ENCODE data around the gene NPM1.

The NPM1 gene

GRCh38 chr5:171438738-171439137, 51.1 kb downstream of the NPM1 start:
- Histone ChIP-seq H3K27me3 (replicated peaks; ENCODE audit: control insufficient read depth, insufficient read depth, low read length) (peaks cover 2% of the 10 kb centered on the region; the same call in 1 of the 2 replicates), H3K36me3 (ENCODE audit: control insufficient read depth, insufficient read depth, low read length) (no peaks in the 10 kb centered on the region), H3K4me3 (replicated peaks; ENCODE audit: low read depth, low read length) (no peak overlapping the region)
- DNase-seq (ENCODE audit: extremely low read depth, insufficient read length), result no peak
- no peak for TF ChIP-seq CTCF (IDR thresholded peaks at IDR 0.05; ENCODE audit: insufficient read depth, low read length, poor library complexity, severe bottlenecking)

- H3K4me3 ChIP-seq (replicated peaks; ENCODE audit: low read depth, low read length), result no peak overlapping the region
- no peaks in the 10 kb centered on the region for H3K36me3 ChIP-seq (ENCODE audit: control insufficient read depth, insufficient read depth, low read length)
- DNase-seq (ENCODE audit: extremely low read depth, insufficient read length), result no peak
- TF ChIP-seq CTCF (IDR thresholded peaks at IDR 0.05; ENCODE audit: insufficient read depth, low read length, poor library complexity, severe bottlenecking), result no peak
- H3K27me3 ChIP-seq (replicated peaks; ENCODE audit: control insufficient read depth, insufficient read depth, low read length), result no peaks in the 10 kb centered on the region; the same call in 1 of the 2 replicates
These were observed 53.7 kb downstream of the NPM1 start for GRCh38 chr5:171441246-171441791.

GRCh38 chr5:171442287-171443042, 54.8 kb downstream of the NPM1 start:
- H3K27me3 ChIP-seq (replicated peaks; ENCODE audit: control insufficient read depth, insufficient read depth, low read length), result no peaks in the 10 kb centered on the region; the same call in none of the 2 replicates
- no peak for DNase-seq (ENCODE audit: extremely low read depth, insufficient read length)
- no peak for TF ChIP-seq CTCF (IDR thresholded peaks at IDR 0.05; ENCODE audit: insufficient read depth, low read length, poor library complexity, severe bottlenecking)
- H3K4me3 ChIP-seq (replicated peaks; ENCODE audit: low read depth, low read length), result no peak overlapping the region
- no peaks in the 10 kb centered on the region for H3K36me3 ChIP-seq (ENCODE audit: control insufficient read depth, insufficient read depth, low read length)

- no peak overlapping the region for H3K4me3 ChIP-seq (replicated peaks; ENCODE audit: low read depth, low read length)
- no peaks in the 10 kb centered on the region for H3K36me3 ChIP-seq (ENCODE audit: control insufficient read depth, insufficient read depth, low read length)
- no peaks in the 10 kb centered on the region; the same call in none of the 2 replicates for H3K27me3 ChIP-seq (replicated peaks; ENCODE audit: control insufficient read depth, insufficient read depth, low read length)
- DNase-seq (ENCODE audit: extremely low read depth, insufficient read length), result no peak
- no peak for TF ChIP-seq CTCF (IDR thresholded peaks at IDR 0.05; ENCODE audit: insufficient read depth, low read length, poor library complexity, severe bottlenecking)
These were observed 56.9 kb downstream of the NPM1 start for GRCh38 chr5:171444582-171444981.

- H3K36me3 ChIP-seq (ENCODE audit: control insufficient read depth, insufficient read depth, low read length), result no peaks in the 10 kb centered on the region
- H3K27me3 ChIP-seq (replicated peaks; ENCODE audit: control insufficient read depth, insufficient read depth, low read length), result no peaks in the 10 kb centered on the region; the same call in none of the 2 replicates
- no peak for DNase-seq (ENCODE audit: extremely low read depth, insufficient read length)
- H3K4me3 ChIP-seq (replicated peaks; ENCODE audit: low read depth, low read length), result no peak overlapping the region
- TF ChIP-seq CTCF (IDR thresholded peaks at IDR 0.05; ENCODE audit: insufficient read depth, low read length, poor library complexity, severe bottlenecking), result no peak
These were observed 58.2 kb downstream of the NPM1 start for GRCh38 chr5:171445644-171446516.

Data from GM06990 (cell line).